Sigmoid colon (tissue), 4 donors: ENCODE data around the gene GUCY2F.

Experiments
- CTCF ChIP-seq, 4 experiments: fragments of 450-650 bp in 3 of 4; fragments of 200-600 bp in 1 of 4; IDR thresholded peaks; one replicate each; pipeline ENCODE4 v1.5.1; 2016 to 2019; ENCODE audit warnings: antibody characterized with exemption in 4 of 4, mild to moderate bottlenecking in 3 of 4, moderate library complexity in 2 of 4
- EP300 ChIP-seq, 4 donors: sonication (generic); formaldehyde crosslinking; IDR thresholded peaks; one replicate each; pipeline ENCODE4 v1.6.1; 2017; ENCODE audit warnings: antibody characterized with exemption in 4 of 4

- TF ChIP-seq CTCF (IDR thresholded peaks at IDR 0.05) = no peak
- no peak for TF ChIP-seq EP300 (IDR thresholded peaks at IDR 0.05)
Measured at GRCh38 chrX:109390556-109390955, 91.3 kb downstream of the GUCY2F start.
